Fibroblast of peridontal ligament (primary cell): ENCODE results near the gene POLR2C.

Experiments used
- DNase-seq: peaks from one replicate; pipeline ENCODE4 v3.0.0-alpha.2; 2010; ENCODE audit errors: extremely low read depth

POLR2C gene

DNA sequence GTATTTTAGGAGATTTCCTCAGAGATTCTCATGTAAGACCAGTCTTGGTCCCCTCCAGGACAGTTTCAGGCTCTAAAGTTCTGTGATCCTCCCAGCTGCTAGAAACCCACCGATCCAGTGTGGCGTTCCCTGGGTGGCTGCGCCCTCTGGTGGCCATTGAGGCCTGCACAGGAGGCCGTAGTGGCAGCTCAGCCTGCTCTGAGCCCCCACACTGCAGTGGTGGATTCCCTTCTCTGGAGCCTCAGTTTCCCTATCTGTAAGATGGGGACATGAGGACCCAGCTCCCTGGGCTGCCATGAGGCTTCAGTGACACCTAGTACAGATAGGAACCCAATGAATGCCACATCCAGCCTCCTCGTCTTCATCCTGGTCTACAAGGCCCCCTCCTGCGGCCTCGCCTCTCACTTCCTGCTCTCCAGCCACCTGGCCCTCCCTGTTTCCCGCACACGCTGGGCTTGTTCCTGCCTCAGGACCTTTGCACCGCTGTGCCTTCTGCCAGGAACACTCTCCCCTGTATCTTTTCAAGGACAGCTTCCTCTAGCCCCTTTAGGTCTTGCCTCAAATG, 57.4 kb downstream of the POLR2C start:
- DNase-seq = peak; percentile 62
